Transverse colon (tissue), 4 donors: Measurements from ENCODE around the gene CWC27.

Experiments used
- POLR2A ChIP-seq: fragments of 450-650 bp; IDR thresholded peaks from one replicate; pipeline ENCODE4 v1.6.1; 2016; ENCODE audit warnings: antibody characterized with exemption, mild to moderate bottlenecking, moderate library complexity
- POLR2AphosphoS5 ChIP-seq, 3 donors: sonication (generic); formaldehyde crosslinking; IDR thresholded peaks; one replicate each; pipeline ENCODE4 v1.6.1; 2016; ENCODE audit warnings: antibody characterized with exemption in 3 of 3
- TF ChIP-seq, protein P1 (sequence below), 5 experiments: fragments of 200-600 bp in 3 of 5; fragments of 450-650 bp in 2 of 5; sonication (generic) in 3 of 5; IDR thresholded peaks; 1 replicate in 2 of 5; 2 replicates in 3 of 5; pipeline ENCODE4 v1.5.1; 2016 to 2017; ENCODE audit warnings: antibody characterized with exemption in 5 of 5, inconsistent platforms in 3 of 5, mild to moderate bottlenecking in 2 of 5, moderate library complexity in 1 of 5

DNA sequence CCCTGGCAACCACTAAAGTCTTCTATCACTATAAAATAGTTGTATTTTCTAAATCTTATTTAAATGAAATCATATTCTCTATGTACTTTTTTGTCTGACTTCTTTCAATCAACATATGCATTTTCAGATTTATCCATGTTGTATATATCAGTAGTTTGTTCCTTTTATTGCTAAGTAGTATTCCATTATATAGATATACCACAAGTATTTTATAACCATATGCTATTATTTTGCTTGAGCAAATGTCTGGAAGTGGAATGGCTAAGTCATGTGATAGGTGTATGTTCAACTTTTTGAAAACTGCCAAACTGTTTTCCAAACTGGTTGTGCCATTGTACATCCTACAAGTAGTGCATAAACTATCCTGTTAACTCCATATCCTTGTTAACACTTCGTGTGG, 131.1 kb downstream of the CWC27 start:
- no peak for TF ChIP-seq POLR2AphosphoS5 (IDR thresholded peaks at IDR 0.05)
- TF ChIP-seq, protein P1, sequence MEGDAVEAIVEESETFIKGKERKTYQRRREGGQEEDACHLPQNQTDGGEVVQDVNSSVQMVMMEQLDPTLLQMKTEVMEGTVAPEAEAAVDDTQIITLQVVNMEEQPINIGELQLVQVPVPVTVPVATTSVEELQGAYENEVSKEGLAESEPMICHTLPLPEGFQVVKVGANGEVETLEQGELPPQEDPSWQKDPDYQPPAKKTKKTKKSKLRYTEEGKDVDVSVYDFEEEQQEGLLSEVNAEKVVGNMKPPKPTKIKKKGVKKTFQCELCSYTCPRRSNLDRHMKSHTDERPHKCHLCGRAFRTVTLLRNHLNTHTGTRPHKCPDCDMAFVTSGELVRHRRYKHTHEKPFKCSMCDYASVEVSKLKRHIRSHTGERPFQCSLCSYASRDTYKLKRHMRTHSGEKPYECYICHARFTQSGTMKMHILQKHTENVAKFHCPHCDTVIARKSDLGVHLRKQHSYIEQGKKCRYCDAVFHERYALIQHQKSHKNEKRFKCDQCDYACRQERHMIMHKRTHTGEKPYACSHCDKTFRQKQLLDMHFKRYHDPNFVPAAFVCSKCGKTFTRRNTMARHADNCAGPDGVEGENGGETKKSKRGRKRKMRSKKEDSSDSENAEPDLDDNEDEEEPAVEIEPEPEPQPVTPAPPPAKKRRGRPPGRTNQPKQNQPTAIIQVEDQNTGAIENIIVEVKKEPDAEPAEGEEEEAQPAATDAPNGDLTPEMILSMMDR (IDR thresholded peaks at IDR 0.05) = no peak
- no peak for TF ChIP-seq POLR2A
